Cardiac fibroblast (primary cell): ENCODE data around the gene CXCL13.

Experiments used
- DNase-seq, 2 donors: peaks; one replicate each; pipeline versions ENCODE4 v3.0.0 to v3.0.0-alpha.2; 2010; ENCODE audit warnings: low read depth in 2 of 2
- H3K4me3 ChIP-seq, 2 donors: replicated peaks in 1 of 2; 1 replicate in 1 of 2; 2 replicates in 1 of 2; pipeline ENCODE4 v1.5.1; 2011; ENCODE audit warnings: low read depth in 2 of 2, low read length in 2 of 2, mild to moderate bottlenecking in 2 of 2, moderate library complexity in 1 of 2
- CTCF ChIP-seq: IDR thresholded peaks from one replicate; pipeline ENCODE4 v1.5.1; 2011; ENCODE audit warnings: low read depth, mild to moderate bottlenecking, low read length, inconsistent platforms

The CXCL13 gene

GRCh38 chr4:77576351-77576750 lies 29.3 kb upstream of the CXCL13 start:
- DNase-seq = no peak
- no peak for TF ChIP-seq CTCF
- no peak overlapping the region for H3K4me3 ChIP-seq

- no peak for TF ChIP-seq CTCF
These were observed 27.5 kb upstream of the CXCL13 start for GRCh38 chr4:77578145-77578544.

GRCh38 chr4:77579406-77580076 lies 26.1 kb upstream of the CXCL13 start:
- H3K4me3 ChIP-seq = no peak overlapping the region

More at GRCh38 chr4:77578145-77578544, 27.5 kb upstream of the CXCL13 start:
- H3K4me3 ChIP-seq = no peak overlapping the region
- no peak for DNase-seq

GRCh38 chr4:77581724-77582123 lies 23.9 kb upstream of the CXCL13 start:
- TF ChIP-seq CTCF = no peak
- peak in 1 of 2 donors; percentile 51 for DNase-seq
- H3K4me3 ChIP-seq = no peak overlapping the region

More at GRCh38 chr4:77579406-77580076, 26.1 kb upstream of the CXCL13 start:
- DNase-seq = peak; percentile 84 to 85
- TF ChIP-seq CTCF = no peak

GRCh38 chr4:77582156-77582555 lies 23.5 kb upstream of the CXCL13 start:
- H3K4me3 ChIP-seq = no peak overlapping the region
- peak in 1 of 2 donors; percentile 14 for DNase-seq
- no peak for TF ChIP-seq CTCF

- TF ChIP-seq CTCF = no peak
- DNase-seq = no peak
- H3K4me3 ChIP-seq = no peak overlapping the region
These were observed 22.9 kb upstream of the CXCL13 start for GRCh38 chr4:77582711-77583110.

GRCh38 chr4:77586951-77587383 lies 18.7 kb upstream of the CXCL13 start:
- no peak overlapping the region for H3K4me3 ChIP-seq
- peak; percentile 54 to 59 for DNase-seq
- no peak for TF ChIP-seq CTCF
